GM21529 (cell line): ENCODE data around the gene RBM10.

Experiments used
- ATAC-seq: cut with Tn5 transposase; IDR thresholded peaks from one replicate; pipeline ENCODE4 v1.9.1; 2021; ENCODE audit not compliant: unreplicated experiment

RBM10 gene

DNA sequence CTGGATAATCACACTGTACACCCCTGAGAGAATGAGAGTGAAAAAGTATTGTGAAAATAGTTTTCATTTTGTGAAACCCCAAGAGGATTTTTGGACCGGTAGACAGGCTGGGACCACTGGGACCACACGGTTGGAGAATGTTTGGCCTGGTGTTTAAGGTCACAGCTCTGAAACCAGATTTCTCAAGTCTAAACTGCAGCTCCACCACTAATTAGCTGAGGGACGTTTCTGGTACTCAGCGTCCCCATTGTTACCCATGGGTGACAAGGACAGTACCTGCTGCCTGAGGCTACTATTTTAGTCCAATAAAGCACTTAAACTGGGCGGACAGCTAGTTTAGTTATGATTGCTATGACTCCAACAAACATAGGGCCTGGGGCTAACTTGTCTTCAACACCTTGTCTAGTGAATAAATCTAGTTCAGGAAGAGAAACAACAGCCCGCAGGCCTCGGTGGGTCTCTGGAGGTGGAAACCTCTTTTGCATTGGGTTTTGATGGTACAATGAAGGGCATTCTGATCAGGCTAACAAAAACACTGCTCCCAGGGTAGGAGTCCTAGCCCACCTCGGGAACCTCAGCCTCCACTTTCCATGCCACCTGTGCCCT, 87.3 kb downstream of the RBM10 start:
- no peak for ATAC-seq

GRCh38 chrX:47232803-47233332, 87.8 kb downstream of the RBM10 start, which contains the start of gene USP11:
Gene USP11, plus strand, starts transcription at chrX:47233009. Its CDS starts 35 bp downstream, at chrX:47233044.
- peak; percentile 29 for ATAC-seq

- ATAC-seq: peak; percentile 88
Measured at GRCh38 chrX:47233333-47234113, 88.5 kb downstream of the RBM10 start.

GRCh38 chrX:47234583-47234982, 89.6 kb downstream of the RBM10 start:
- no peak for ATAC-seq

DNA sequence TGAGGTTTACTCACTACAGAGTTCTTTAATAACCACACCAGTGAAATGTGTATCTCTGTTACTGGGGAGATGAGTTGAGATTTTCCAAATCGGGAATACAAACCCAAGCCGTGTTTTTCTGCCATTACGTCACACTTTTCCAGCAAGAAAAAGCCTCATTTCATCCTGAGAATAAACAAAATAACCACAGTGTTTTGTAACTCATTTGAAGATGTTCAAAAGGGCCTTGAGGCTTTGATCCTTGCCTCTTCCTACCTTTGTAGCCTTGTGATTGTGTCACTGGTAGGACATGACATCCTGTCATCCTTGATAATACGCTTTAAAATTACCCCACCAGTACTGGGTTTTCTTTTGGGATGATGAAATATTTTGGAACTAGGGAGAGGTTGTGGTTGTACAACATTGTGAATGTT, 90.7 kb downstream of the RBM10 start:
- no peak for ATAC-seq
